Ishikawa (cell line): Measurements from ENCODE around the gene ORM2.

Source experiments
- CEBPB ChIP-seq: IDR thresholded peaks from 2 replicates; pipeline ENCODE4 v1.6.1; 2012
- CREB1 ChIP-seq: IDR thresholded peaks from 2 replicates; pipeline ENCODE4 v1.6.1; 2012; ENCODE audit warnings: low read depth
- EGR1 ChIP-seq: IDR thresholded peaks from 2 replicates; pipeline ENCODE4 v1.6.1; 2012
- EP300 ChIP-seq: IDR thresholded peaks from 2 replicates; pipeline ENCODE4 v1.6.1; 2012; ENCODE audit warnings: borderline replicate concordance
- FOXM1 ChIP-seq: IDR thresholded peaks from 2 replicates; pipeline ENCODE4 v1.6.1; 2012; ENCODE audit warnings: low read depth, borderline replicate concordance
- NFIC ChIP-seq: IDR thresholded peaks from 2 replicates; pipeline ENCODE4 v1.6.1; 2012
- RAD21 ChIP-seq: IDR thresholded peaks from 2 replicates; pipeline ENCODE4 v1.6.1; 2012; ENCODE audit warnings: low read depth
- TAF1 ChIP-seq: IDR thresholded peaks from 2 replicates; pipeline ENCODE4 v1.6.1; 2012; ENCODE audit warnings: low read depth, mild to moderate bottlenecking
- TCF12 ChIP-seq: IDR thresholded peaks from 2 replicates; pipeline ENCODE4 v1.6.1; 2012; ENCODE audit warnings: low read depth
- TEAD4 ChIP-seq: IDR thresholded peaks from 2 replicates; pipeline ENCODE4 v1.6.1; 2012
- YY1 ChIP-seq: IDR thresholded peaks from 2 replicates; pipeline ENCODE4 v1.6.1; 2012; ENCODE audit warnings: low read depth
- ZBTB7A ChIP-seq: IDR thresholded peaks from 2 replicates; pipeline ENCODE4 v1.6.1; 2012; ENCODE audit warnings: low read depth
- TF ChIP-seq, protein P1 (sequence below): IDR thresholded peaks from 2 replicates; pipeline ENCODE4 v1.6.1; 2012
- TF ChIP-seq, protein P2 (sequence below): IDR thresholded peaks from 2 replicates; pipeline ENCODE4 v1.6.1; 2012; ENCODE audit warnings: low read depth, mild to moderate bottlenecking
- TF ChIP-seq, protein P3 (sequence below): IDR thresholded peaks from 2 replicates; pipeline ENCODE4 v1.6.1; 2012

The ORM2 gene

DNA sequence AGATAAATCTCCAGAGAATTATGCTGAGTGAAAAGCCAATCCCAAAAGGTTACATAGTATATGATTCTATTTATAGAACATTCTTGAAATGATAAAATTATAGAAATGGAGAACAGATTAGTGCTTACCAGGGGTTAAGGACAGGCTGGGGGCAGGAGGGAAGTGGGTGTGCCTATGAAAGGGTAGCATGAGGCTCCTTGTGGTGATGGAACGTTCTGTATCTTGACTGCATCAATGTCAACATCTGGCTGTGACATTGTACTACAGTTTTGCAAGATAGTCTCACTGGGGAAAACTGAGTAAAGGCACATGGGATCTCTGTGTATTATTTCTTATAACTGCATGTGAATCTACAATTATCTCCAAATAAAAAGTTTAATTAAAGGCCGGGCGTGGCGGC, 22.3 kb downstream of the ORM2 start:
- no peak for TF ChIP-seq EGR1

DNA sequence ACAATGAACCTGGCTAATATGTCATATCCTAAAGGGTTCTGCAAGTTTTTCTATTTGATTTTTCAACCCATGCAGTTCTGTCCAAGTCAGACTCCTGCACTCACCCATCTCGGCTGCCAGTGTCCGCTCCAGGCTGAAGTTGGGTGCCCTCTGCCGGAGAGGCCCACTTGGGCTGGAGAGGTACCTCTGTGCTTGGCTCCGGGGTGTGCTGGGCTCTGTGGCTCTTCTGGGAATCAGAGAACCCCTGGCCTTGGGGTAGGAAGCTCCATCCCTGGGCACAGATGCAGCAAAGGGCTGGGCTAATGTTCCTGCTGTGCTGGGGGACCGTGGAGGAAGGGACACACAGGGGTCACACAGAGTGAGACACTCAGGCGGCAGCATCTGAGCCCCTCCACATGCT, 26.2 kb downstream of the ORM2 start:
- TF ChIP-seq CREB1 (no peak), TEAD4 (no peak), RAD21 (no peak), TAF1 (no peak), ZBTB7A (no peak), YY1 (no peak), FOXM1 (no peak), EGR1 (no peak), TCF12 (no peak), NFIC (no peak), EP300 (no peak), CEBPB (no peak)
- TF ChIP-seq, protein P1, sequence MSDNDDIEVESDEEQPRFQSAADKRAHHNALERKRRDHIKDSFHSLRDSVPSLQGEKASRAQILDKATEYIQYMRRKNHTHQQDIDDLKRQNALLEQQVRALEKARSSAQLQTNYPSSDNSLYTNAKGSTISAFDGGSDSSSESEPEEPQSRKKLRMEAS = no peak
- TF ChIP-seq, protein P2, sequence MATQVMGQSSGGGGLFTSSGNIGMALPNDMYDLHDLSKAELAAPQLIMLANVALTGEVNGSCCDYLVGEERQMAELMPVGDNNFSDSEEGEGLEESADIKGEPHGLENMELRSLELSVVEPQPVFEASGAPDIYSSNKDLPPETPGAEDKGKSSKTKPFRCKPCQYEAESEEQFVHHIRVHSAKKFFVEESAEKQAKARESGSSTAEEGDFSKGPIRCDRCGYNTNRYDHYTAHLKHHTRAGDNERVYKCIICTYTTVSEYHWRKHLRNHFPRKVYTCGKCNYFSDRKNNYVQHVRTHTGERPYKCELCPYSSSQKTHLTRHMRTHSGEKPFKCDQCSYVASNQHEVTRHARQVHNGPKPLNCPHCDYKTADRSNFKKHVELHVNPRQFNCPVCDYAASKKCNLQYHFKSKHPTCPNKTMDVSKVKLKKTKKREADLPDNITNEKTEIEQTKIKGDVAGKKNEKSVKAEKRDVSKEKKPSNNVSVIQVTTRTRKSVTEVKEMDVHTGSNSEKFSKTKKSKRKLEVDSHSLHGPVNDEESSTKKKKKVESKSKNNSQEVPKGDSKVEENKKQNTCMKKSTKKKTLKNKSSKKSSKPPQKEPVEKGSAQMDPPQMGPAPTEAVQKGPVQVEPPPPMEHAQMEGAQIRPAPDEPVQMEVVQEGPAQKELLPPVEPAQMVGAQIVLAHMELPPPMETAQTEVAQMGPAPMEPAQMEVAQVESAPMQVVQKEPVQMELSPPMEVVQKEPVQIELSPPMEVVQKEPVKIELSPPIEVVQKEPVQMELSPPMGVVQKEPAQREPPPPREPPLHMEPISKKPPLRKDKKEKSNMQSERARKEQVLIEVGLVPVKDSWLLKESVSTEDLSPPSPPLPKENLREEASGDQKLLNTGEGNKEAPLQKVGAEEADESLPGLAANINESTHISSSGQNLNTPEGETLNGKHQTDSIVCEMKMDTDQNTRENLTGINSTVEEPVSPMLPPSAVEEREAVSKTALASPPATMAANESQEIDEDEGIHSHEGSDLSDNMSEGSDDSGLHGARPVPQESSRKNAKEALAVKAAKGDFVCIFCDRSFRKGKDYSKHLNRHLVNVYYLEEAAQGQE = no peak
- TF ChIP-seq, protein P3, sequence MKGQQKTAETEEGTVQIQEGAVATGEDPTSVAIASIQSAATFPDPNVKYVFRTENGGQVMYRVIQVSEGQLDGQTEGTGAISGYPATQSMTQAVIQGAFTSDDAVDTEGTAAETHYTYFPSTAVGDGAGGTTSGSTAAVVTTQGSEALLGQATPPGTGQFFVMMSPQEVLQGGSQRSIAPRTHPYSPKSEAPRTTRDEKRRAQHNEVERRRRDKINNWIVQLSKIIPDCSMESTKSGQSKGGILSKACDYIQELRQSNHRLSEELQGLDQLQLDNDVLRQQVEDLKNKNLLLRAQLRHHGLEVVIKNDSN = no peak

DNA sequence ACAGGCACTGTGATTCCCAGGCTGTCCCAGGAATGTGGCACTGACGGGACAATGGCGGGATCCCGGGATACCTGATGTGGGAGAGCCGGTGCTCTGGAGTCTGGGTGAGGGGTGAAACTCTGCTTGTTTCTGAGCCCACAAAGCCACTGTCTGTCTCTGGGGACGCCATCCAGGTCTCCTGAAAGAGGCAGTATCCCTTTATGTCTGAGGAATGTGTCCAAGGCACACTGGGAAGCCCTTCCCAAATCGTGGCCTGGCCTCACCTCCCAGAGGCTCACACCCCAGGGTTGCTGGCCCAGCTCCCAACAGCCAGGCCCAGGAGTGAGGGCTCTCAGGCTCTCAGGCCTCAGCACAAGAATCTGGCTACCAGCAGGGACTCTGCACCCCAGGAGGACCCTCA, 27.1 kb downstream of the ORM2 start:
- TF ChIP-seq YY1 = 0 out of 2 replicates have a peak, but pooled peaks have one; percentile 10
- TF ChIP-seq TEAD4 = peak; percentile 59
- TF ChIP-seq RAD21 = no peak
- TF ChIP-seq NFIC = peak; percentile 89
- peak; percentile 62 for TF ChIP-seq TCF12
- peak; percentile 57; the same call in 1 of the 2 replicates for TF ChIP-seq EP300
- TF ChIP-seq, protein P1 = no peak
- TF ChIP-seq FOXM1 = no peak; the same call in 1 of the 2 replicates

DNA sequence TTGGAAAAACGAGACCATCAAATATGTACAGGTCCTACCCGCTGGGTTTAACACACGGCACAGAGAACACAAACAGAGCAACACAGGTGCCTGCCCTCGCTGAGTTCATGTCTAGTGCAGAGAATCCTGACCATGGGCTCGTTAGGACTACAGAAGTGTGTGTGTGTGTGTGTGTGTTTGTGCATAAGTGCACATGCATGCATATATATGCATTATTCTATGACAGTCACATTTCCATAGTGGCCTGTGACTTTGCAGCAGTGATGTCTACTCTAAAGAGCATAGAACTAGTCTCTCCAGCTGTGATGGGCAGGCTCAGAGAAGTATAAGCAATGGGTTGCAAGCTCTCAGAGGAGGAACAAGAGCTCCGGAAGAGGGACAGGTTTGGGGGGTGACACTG, 27.7 kb downstream of the ORM2 start:
- TF ChIP-seq FOXM1 = no peak
- TF ChIP-seq TCF12 = no peak
- TF ChIP-seq, protein P2 = no peak
- no peak for TF ChIP-seq EGR1
- no peak for TF ChIP-seq YY1
- no peak for TF ChIP-seq TAF1
- no peak for TF ChIP-seq RAD21
- TF ChIP-seq CEBPB = no peak
- TF ChIP-seq, protein P1 = no peak
- no peak for TF ChIP-seq TEAD4
- no peak for TF ChIP-seq EP300
- no peak for TF ChIP-seq CREB1
- no peak for TF ChIP-seq ZBTB7A

DNA sequence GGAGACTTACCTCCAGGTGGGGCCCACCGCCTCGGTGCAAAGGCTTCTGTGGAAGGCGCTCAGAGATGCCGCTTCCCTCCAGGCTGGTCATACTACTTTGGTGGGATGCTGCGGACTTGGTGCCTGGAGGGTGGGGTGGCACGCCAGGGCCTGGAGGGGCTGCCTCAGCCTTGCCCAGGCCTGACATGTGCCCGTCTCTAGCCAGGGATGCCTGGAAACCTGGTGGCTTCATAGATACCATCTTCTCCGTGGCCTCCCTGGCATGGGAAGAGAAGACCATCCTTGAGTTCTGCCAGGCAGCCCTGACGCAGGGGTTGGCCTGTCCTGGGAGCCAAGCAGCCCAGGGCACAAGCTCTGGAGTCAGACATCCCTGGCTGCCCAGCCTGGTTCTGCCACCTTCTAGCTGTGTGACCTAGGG, 28.3 kb downstream of the ORM2 start:
- TF ChIP-seq, protein P3 = no peak
- TF ChIP-seq NFIC = no peak

DNA sequence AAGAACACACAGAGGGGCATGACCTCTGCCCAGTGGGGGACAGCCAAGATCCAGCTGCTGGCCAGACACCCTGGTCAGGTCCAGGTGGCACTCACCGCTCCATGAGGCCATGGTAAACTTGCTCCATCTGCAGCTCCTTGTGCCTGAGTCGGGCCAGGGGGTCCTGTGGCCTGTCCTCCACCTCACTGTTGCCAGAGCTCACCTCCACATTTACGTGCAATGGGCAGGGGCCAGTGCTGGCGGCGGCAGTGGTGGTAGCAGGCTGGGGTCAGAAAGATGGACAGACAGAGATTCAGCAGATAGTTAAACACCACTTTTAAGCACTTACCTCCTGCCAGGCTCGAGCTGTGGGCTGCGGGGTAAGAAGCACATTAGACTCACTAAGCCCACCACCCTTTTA, 30.1 kb downstream of the ORM2 start:
- TF ChIP-seq TCF12 (no peak), TAF1 (no peak), EP300 (no peak), TEAD4 (no peak), FOXM1 (no peak), CREB1 (no peak)
- TF ChIP-seq, protein P2 = no peak
- TF ChIP-seq, protein P1 = no peak
